B cell (primary cell): Measurements from ENCODE around the gene SCN2B. TPM values are rescaled to one million over a fixed set of nuclear protein-coding genes. Genes with fewer than 3 reads are reported as not detected.

Experiments
- ATAC-seq: fragments of 200-7000 bp; cut with Tn5 transposase; one replicate; pipeline ENCODE4 v1.10.0; 2021; ENCODE audit warnings: low read depth, mild to moderate bottlenecking, moderate number of reproducible peaks, moderate library complexity
- CTCF ChIA-PET: fragments of 350-600 bp; sonication (Branson Sonifier 250); formaldehyde crosslinking; loops from one replicate; lab custom pipeline; 2021; ENCODE audit warnings: antibody characterized with exemption, inconsistent platforms; lab: Charles Lee
- POLR2A ChIA-PET: fragments of 350-600 bp; sonication (Branson Sonifier 250); formaldehyde crosslinking; loops from one replicate; lab custom pipeline; 2021; ENCODE audit warnings: antibody characterized with exemption; lab: Charles Lee
- DNase-seq: peaks from one replicate; pipeline ENCODE4 v3.0.0; 2013
- H2AFZ ChIP-seq: 2 replicates; pipeline ENCODE4 v1.6.1; 2012; ENCODE audit warnings: mild to moderate bottlenecking, low read depth, low read length; ENCODE audit not compliant: insufficient read depth, poor library complexity, severe bottlenecking
- H3K27ac ChIP-seq, 2 donors: 1 replicate in 1 of 2; 2 replicates in 1 of 2; pipeline ENCODE4 v1.5.1; 2012 to 2013; ENCODE audit warnings: low read length in 2 of 2, mild to moderate bottlenecking in 2 of 2, moderate library complexity in 1 of 2
- H3K27me3 ChIP-seq, 4 experiments: fragments of 200-600 bp in 1 of 4; sonication (generic) in 1 of 4; replicated peaks in 1 of 4; 1 replicate in 2 of 4; 2 replicates in 2 of 4; pipeline versions ENCODE4 v1.6.1 to v1.7.0; 2013 to 2016; ENCODE audit warnings: low read length in 3 of 4, mild to moderate bottlenecking in 2 of 4, mixed read lengths in 1 of 4, moderate library complexity in 1 of 4; ENCODE audit not compliant: insufficient read depth in 4 of 4, control insufficient read depth in 3 of 4; ENCODE audit errors: control extremely low read depth in 1 of 4
- H3K36me3 ChIP-seq, 2 experiments: replicated peaks in 1 of 2; 1 replicate in 1 of 2; 2 replicates in 1 of 2; pipeline versions ENCODE4 v1.6.1 to v1.7.1; 2013; ENCODE audit warnings: low read length in 1 of 2; ENCODE audit not compliant: insufficient read depth in 2 of 2, control insufficient read depth in 1 of 2; ENCODE audit errors: control extremely low read depth in 1 of 2, extremely low read depth in 1 of 2
- H3K4me1 ChIP-seq, 2 donors: fragments of 200-600 bp in 1 of 2; sonication (generic) in 1 of 2; 1 replicate in 1 of 2; 2 replicates in 1 of 2; pipeline versions ENCODE4 v1.5.1 to v1.6.1; 2013 to 2017; ENCODE audit warnings: low read length in 2 of 2; ENCODE audit not compliant: control insufficient read depth in 2 of 2, insufficient read depth in 2 of 2
- H3K4me2 ChIP-seq: replicated peaks from 2 replicates; pipeline ENCODE3; 2012; ENCODE audit warnings: mild to moderate bottlenecking, low read depth, low read length; ENCODE audit not compliant: poor library complexity, severe bottlenecking
- H3K4me3 ChIP-seq, 5 experiments: fragments of 200-600 bp in 1 of 5; sonication (generic) in 1 of 5; 1 replicate in 3 of 5; 2 replicates in 2 of 5; pipeline versions ENCODE4 v1.5.1 to v1.7.0; 2011 to 2016; ENCODE audit warnings: low read length in 4 of 5, mild to moderate bottlenecking in 4 of 5, low read depth in 2 of 5, control low read depth in 1 of 5, moderate library complexity in 1 of 5; ENCODE audit not compliant: insufficient read depth in 1 of 5; ENCODE audit errors: control extremely low read depth in 1 of 5, extremely low read depth in 1 of 5
- H3K79me2 ChIP-seq: fragments of 200-600 bp; sonication (generic); one replicate; pipeline ENCODE4 v1.6.0; 2016; ENCODE audit warnings: low read length; ENCODE audit not compliant: control insufficient read depth, insufficient read depth
- H3K9ac ChIP-seq: fragments of 200-600 bp; sonication (generic); 2 replicates; pipeline ENCODE4 v1.6.1; 2017; ENCODE audit warnings: mild to moderate bottlenecking, low read length, moderate library complexity
- H3K9me3 ChIP-seq, 3 donors: one replicate each; pipeline versions ENCODE4 v1.6.1 to v1.7.1; 2013; ENCODE audit warnings: low read length in 2 of 3; ENCODE audit not compliant: control insufficient read depth in 2 of 3, insufficient read depth in 1 of 3; ENCODE audit errors: control extremely low read depth in 1 of 3
- H4K20me1 ChIP-seq: 2 replicates; pipeline ENCODE4 v1.6.0; 2012; ENCODE audit warnings: mild to moderate bottlenecking, low read length; ENCODE audit not compliant: insufficient read depth, control insufficient read depth, poor library complexity, severe bottlenecking
- H3K27ac Mint-ChIP-seq: one replicate; pipeline ENCODE4 v1.8.0; 2021; ENCODE audit warnings: mixed read lengths
- H3K27me3 Mint-ChIP-seq: one replicate; pipeline ENCODE4 v1.8.0; 2021; ENCODE audit warnings: mixed read lengths
- H3K4me1 Mint-ChIP-seq: one replicate; pipeline ENCODE4 v1.8.0; 2021; ENCODE audit warnings: mixed read lengths
- H3K4me3 Mint-ChIP-seq: one replicate; pipeline ENCODE4 v1.8.0; 2021; ENCODE audit warnings: mixed read lengths
- H3K9me3 Mint-ChIP-seq: one replicate; pipeline ENCODE4 v1.8.0; 2022; ENCODE audit warnings: mixed read lengths; ENCODE audit not compliant: insufficient read depth
- CTCF ChIP-seq: fragments of 200-600 bp; IDR thresholded peaks from one replicate; pipeline ENCODE4 v1.8.0; 2022; ENCODE audit warnings: antibody characterized with exemption, mild to moderate bottlenecking
- EZH2 ChIP-seq: IDR thresholded peaks from 2 replicates; pipeline ENCODE4 v1.6.1; 2012; ENCODE audit warnings: borderline replicate concordance, low read depth, mild to moderate bottlenecking, moderate library complexity, low read length; ENCODE audit not compliant: insufficient read depth, poor library complexity, severe bottlenecking
- WGBS: methylation state at CpG from one replicate; pipeline ENCODE4 v1.1.5; 2013; ENCODE audit warnings: missing lambda C conversion rate; ENCODE audit not compliant: insufficient coverage; 5-methylcytosine and 5-hydroxymethylcytosine counted together
- intact Hi-C: fragments of 100-400 bp; cut with micrococcal nuclease; formaldehyde crosslinking; loops from one replicate; pipeline ENCODE4 v1.10.0; 2022
- polyA plus RNA-seq: library from polyadenylated mRNA; depleted of rRNA; stranded (reverse); fragments of >200 nt; gene quantifications from 2 replicates; pipeline ENCODE4 v1.2.3, GENCODE V29; 2012
- total RNA-seq, 2 donors: library from RNA; stranded (reverse); fragments of 120-200 nt in 1 of 2; gene quantifications; 1 replicate in 1 of 2; 2 replicates in 1 of 2; pipeline versions ENCODE4 v1.2.3 to v1.2.4, GENCODE V29; 2013 to 2022

SCN2B gene
- total and polyA plus RNA-seq, 2 donors (not counting 1 experiment from before 2014, with no cell fraction given): not detected

- DNase-seq (no peak), ATAC-seq (no peak)
- Mint-ChIP-seq H3K27ac (no peak overlapping the region), H3K4me3 (no peak overlapping the region), H3K9me3 (no peaks in the 10 kb centered on the region), H3K4me1 (peaks cover 7% of the 10 kb centered on the region), H3K27me3 (peaks cover 73% of the 10 kb centered on the region)
- H3K4me1 ChIP-seq: peaks cover 0 to 6% of the 10 kb centered on the region in 2 donors
- H3K36me3 ChIP-seq: no peaks in the 10 kb centered on the region
- H3K4me3 ChIP-seq: no peak overlapping the region
- peaks cover 0 to 53% (median 20%) of the 10 kb centered on the region in 4 experiments for H3K27me3 ChIP-seq
- H3K9me3 ChIP-seq: no peaks in the 10 kb centered on the region
- ChIA-PET POLR2A (no interaction called here), CTCF (interaction anchor here (8.7 kb wide), 1 partner anchor 29 kb away, joined by 96 read pairs; no protein-coding TSS in a partner anchor)
- H3K79me2 ChIP-seq: no peaks in the 10 kb centered on the region
- H3K27ac ChIP-seq: no peak overlapping the region
- intact Hi-C loops: no loop called here
- H4K20me1 ChIP-seq: no peaks in the 10 kb centered on the region
- TF ChIP-seq CTCF (no peak), EZH2 (no peak)
- H2AFZ ChIP-seq: no peak overlapping the region
- no peak overlapping the region for H3K9ac ChIP-seq
- WGBS: 83% methylated on average over 2 of the region's 2 CpGs
- H3K4me2 ChIP-seq: no peak overlapping the region
Measured at GRCh38 chr11:118142081-118142480, 34.4 kb downstream of the SCN2B start.

- no peak overlapping the region for H2AFZ ChIP-seq
- H3K9ac ChIP-seq: no peak overlapping the region
- H3K4me2 ChIP-seq: no peak overlapping the region
- no peaks in the 10 kb centered on the region for H3K4me1 Mint-ChIP-seq
- H3K27me3 Mint-ChIP-seq: peaks cover 64% of the 10 kb centered on the region
- H3K4me3 Mint-ChIP-seq: no peak overlapping the region
- ChIA-PET CTCF (interaction anchor here (0.6 to 1.1 kb wide), 2 partner anchors 32 to 842 kb away, joined by 3 read pairs; no protein-coding TSS in a partner anchor), POLR2A (no interaction called here)
- peaks cover 0 to 31% (median 9%) of the 10 kb centered on the region in 4 experiments for H3K27me3 ChIP-seq
- intact Hi-C loops: no loop called here
- no peaks in the 10 kb centered on the region for H3K9me3 ChIP-seq
- no peaks in the 10 kb centered on the region for H3K9me3 Mint-ChIP-seq
- H3K27ac ChIP-seq: no peak overlapping the region
- no peaks in the 10 kb centered on the region for H4K20me1 ChIP-seq
- no peaks in the 10 kb centered on the region for H3K36me3 ChIP-seq
- TF ChIP-seq EZH2: no peak
- no peak for TF ChIP-seq CTCF
- ATAC-seq (no peak), DNase-seq (no peak)
- H3K4me3 ChIP-seq: no peak overlapping the region
- H3K4me1 ChIP-seq: no peaks in the 10 kb centered on the region
- no peak overlapping the region for H3K27ac Mint-ChIP-seq
- no peaks in the 10 kb centered on the region for H3K79me2 ChIP-seq
- 60% methylated on average over 1 of the region's 1 CpG for WGBS
Measured at GRCh38 chr11:118139578-118139977, 36.9 kb downstream of the SCN2B start.
